Measurements from ENCODE around the gene TULP4.
"Not testable (repeated sequence)": the region's sequence is repeated elsewhere in the genome, so short reads cannot be mapped to it uniquely, and the experiment has no call there.

The TULP4 gene

DNA sequence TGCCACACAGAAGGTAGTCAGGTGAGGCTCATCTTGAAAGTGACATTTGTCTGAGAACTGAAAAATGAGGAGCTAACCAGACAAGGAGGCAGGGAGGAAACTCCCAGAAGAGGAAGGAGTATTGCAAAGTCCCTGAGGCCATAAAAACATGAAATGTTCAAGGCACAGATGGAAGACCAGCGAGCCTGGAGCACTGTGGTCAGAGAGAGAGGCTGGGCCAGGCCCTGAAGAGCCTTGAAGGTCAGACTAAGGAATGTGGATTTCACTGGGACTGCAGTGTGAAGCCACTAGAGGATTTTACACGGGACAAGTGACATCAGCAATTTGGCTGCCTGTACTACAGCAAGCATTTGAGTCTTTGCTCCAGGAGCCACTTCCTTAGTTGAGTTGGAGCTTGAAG lies 226.5 kb downstream of the TULP4 start:
- no peak for DNase-seq

DNA sequence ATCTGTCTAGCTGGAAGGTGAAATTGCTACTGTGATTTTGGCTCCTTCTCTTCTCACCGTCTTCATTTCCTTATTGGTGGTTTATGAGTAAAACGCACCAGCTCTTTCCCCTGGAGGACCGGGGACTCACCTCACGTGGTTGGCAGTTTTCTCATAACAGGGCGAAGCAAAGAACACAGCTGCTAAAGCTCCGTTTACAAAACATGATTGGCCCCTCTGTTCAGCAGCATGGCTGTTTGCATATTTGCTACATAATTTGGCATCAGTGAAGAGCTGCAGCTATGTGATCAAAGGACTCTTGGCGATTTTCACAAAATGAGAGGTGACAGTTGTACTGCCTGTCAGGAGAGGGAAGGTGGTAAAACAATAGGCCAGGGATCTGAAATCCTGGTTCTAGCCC lies 227.1 kb downstream of the TULP4 start:
- DNase-seq: no peak

DNA sequence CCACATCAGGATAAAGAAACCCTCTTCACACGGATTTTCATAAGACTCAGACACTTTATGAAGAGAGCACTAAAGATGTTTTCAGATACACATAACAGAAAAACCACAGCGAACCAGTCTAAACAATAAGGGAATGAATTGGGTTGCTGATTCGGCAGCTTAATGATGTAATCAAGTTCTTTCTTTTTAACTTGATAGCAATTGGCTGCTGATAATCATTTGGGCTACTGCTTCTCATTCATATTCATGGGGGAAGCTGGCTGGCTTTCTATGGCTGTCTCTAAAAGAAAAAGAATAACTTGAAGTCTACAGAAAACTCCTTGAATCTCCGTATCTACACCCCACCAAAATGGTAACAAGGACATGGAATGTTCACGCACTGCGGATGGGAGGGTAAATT lies 227.6 kb downstream of the TULP4 start:
- DNase-seq: no peak

DNA sequence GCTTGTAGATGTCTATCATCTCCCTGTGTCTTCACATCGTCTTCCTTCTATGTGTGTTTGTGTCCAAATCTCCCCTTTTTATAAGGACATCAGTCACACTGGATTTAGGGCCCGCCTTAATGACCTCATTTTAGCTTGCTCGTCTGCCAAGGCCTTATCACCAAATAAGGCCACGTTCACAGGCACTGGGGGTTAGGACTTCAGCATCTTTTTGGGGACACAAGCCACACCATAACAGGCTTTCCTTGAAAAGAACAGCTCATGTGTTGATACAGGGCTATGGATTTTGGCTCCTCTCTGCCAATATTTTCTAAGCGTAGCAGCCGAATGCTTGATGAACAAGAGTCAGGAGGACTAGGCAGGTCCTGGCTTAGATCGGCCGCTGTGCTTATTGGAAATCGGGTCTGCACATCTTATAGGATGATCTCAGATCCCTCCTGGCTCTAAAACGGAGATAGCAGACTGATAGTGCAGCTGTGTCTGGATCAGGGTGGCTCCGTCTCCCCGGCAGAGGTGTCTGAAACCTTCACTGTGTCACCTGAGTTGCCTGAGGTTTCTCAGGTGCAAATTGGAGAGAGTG lies 231.4 kb downstream of the TULP4 start:
- no peak for DNase-seq

DNA sequence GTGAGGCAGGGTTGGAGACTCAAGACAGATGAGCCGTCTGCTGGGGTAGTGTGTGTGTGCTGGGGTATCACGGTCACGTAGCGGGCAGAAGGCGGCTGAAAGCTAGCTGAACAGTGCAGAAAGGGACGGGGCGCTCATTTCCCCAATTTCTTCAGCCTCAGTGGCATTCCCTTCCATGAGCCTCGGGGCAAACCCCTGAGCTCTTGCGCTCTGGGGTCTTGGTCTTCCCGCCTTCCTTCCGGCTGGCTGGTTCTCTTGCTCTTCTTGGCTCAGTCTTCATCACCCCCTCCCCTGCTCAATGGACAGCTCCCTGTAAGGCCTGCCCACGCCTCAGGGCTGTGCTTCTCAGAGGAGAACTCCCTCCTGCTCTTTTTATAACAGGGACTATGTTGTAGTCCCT lies 232.2 kb downstream of the TULP4 start:
- no peak for DNase-seq

DNA sequence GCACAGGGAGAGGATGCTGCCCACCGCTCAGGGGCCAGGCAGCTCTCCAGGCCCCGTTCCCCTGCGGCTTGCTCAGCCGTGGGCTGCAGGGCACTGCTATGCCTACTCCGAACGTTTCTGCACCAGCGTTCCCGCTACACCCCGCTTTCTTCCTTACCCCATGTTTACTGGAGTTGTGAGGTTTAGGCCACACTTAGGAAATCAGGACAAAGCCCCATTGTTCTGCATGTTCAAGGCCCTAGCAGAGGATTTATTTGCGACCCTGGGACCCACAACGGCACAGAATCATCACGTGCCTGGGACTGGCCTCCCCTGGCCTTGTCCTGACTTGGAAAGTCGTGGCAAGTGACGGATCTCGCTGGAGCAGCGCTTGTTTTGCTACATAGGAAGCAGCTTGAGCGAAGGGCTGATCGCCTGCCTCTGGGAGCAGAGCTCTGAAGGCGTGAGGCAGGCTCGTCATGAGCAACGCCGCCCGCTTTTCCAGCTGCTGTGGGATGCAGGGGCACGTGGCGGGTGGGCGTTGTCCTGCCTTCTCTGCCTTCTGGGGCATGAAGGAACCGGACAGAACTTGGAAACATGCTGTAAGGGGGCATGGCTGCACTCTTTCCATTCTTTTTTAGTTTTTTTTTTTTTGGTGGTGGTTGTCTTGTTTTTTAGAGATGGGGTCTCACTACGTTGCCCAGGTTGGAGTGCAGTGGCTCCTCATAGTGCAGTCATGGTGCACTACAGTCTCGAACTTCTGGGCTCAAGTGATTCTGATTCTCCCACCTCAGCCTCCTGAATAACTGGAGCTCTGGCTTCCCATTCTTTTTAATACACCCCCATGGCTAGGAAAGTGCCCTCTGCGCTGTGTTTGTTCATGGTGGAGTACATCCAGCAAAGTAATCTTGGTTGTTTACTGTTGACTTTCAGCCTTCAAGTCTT lies 233.0 kb downstream of the TULP4 start:
- DNase-seq: no peak

DNA sequence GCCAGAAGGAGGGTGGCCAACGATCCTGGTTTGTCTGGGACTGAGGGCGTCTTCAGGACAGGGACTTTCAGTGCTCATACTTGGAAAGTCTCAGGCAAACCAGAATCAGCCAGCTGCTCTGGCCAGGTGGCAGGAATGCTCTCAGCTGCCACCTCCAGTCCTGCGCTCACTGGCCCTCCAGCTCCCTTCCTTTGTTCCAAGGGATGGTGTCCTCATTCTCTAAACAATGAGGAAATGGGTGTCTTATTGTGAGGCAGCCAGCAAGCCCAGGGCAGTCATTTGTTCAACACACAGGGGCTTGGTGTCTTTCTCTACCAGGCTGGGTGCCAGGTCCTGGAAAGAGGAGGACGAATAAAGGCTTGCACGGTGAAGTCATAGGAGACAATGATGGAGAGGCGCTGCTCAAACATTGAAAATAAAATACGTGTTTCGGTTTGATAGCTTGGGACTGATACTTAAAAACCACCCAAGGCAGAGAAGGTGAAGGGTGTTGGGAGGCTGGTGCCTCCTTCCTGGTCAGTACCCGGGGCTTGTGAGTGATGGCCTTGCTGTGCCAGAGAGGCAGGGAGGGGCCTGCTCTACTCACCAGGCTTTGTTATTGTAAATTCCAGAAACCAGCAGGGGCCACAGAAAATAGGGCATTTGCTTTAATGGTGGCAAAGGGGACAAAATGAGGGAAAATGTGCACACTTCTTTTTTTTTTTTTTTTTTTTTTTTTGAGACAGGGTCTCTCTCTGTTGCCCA lies 236.3 kb downstream of the TULP4 start:
- DNase-seq: no peak

DNA sequence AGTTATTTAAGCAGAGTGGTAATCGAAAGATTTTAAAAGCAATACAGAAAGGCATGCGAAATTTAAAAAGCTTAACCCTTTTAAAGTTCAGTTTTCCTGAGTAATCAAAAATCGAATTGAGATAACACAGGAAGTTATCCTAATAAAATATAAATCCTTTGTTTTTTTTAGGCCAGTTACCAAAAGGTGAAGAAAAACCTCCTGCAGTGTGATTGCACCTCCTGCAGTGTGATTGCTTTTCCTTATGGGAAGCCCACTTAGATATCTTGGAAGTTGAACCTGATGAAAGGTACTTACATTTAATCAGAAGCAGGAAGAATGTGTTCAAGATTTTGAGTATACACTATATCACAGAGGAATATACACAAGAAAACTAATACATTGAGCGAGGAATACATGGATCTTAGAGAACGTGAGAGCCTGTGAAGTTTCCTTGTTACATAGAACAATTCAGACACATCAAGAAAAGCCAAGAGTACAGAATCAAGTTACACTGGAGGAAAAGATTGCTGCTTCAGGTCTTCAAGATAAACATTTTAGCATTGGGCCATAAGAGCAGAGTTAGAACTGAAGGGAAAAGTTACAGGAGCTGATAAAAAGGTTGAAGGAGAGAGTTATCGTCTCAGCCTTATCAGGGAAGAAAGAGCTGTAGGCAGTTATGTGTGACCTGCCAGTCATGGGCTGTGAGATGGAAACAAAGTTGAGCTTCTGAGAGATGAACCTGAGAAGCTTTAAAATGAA lies 240.0 kb downstream of the TULP4 start:
- DNase-seq: no peak

DNA sequence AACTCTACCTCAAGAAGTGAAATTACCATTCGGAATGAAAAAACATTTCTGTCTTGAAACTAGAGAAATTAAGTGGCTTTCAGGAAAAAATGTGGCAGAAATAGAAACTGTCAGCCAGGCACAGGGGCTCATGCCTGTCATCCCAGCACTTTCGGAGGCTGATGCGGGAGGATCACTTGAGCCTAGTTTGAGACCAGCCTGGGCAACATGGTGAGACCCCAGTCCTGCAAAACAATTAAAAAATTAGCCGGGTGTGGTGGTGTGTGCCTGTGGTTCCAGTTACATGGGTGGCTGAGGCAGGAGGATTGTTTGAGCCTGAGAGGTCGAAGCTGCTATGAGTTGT lies 240.5 kb downstream of the TULP4 start:
- no peak for DNase-seq

DNA sequence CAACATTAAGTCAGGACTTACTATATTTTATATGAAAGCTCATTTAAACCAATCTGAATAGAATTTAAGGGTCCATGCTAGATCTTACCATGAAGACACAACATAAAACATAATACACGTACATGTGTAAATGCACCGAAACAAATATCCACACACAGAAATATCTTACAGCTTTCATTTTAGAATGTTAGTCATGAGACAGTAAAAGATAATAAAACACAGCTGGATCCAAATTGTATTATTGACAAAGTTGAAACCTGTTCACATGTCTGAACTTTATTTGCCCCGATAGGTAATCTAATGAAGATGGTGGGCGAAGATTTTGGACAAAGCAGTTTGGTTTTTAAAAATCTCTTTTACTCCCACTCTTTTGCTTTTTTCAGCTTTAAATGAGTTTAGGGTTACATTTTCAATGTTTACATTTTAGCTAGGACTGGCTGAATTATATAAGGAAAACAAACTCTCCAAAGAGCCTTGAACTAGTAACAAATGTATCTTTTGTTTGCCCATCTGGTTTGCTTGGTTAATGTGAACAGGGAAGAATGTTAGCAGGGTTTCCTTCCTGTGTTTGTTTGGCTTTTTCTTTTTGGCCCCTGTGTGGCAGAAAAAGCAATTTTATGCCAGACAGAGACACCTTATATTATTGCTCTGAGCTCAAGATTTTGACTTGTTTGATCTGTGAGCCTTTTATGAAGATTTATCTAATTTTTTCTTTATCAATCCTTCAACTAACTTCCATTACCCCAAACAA lies 242.5 kb downstream of the TULP4 start:
- no peak for DNase-seq

DNA sequence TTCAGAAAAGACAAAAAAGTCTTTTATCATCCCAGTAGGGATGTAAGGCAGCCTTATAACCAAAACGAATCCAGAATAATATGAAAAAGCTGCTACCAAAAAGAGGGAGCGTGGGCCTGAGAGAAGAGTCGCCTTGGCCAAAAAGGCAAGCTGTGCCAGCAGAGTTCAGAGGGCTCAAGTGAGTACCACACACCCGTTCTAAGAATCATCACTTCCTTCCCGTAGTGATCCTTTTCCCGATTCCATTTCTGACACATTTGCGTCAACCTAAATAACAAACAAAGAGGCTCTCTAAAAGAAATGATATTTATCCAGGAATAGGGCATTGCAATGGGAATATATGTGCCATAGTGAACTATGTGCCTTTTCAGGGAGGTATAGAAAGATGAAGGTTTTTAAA lies 243.8 kb downstream of the TULP4 start:
- no peak for DNase-seq

DNA sequence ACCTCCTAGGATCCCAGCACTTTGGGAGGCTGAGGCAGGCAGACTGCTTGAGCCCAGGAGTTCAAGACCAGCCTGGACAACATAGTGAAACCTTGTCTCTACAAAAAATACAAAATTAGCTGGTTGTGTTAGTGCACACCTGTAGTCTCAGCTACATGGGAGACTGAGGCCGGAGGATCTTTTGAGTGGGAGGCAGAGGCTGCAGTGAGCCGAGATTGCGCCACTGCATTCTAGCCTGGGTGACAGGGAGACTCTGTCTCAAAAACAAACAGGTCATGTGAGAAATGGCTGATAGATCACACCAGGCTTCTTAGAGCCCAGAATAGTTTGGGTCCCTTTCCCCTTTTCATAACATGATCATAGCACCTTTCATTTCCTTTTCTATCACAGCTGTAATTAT lies 244.8 kb downstream of the TULP4 start:
- DNase-seq: not testable (repeated sequence)

DNA sequence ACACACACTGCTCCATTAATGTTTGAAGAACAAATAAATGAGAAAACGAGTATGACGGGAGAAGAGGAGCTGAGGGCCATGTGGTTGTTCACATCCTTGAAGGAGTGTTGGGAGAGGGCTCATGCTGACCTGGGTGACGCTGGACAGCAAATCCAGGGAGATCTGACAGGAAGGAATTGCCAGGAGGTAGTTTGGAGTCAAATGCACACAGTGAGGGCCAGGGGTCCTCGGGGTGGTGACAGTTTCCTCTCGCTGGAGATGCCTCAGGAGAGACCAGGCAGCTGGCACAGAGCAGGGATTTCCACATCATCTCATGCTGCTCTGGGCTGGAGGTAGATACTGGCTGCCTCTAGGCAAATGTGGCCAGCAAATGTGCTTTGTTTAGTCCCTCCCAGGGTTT lies 245.7 kb downstream of the TULP4 start:
- no peak for DNase-seq

DNA sequence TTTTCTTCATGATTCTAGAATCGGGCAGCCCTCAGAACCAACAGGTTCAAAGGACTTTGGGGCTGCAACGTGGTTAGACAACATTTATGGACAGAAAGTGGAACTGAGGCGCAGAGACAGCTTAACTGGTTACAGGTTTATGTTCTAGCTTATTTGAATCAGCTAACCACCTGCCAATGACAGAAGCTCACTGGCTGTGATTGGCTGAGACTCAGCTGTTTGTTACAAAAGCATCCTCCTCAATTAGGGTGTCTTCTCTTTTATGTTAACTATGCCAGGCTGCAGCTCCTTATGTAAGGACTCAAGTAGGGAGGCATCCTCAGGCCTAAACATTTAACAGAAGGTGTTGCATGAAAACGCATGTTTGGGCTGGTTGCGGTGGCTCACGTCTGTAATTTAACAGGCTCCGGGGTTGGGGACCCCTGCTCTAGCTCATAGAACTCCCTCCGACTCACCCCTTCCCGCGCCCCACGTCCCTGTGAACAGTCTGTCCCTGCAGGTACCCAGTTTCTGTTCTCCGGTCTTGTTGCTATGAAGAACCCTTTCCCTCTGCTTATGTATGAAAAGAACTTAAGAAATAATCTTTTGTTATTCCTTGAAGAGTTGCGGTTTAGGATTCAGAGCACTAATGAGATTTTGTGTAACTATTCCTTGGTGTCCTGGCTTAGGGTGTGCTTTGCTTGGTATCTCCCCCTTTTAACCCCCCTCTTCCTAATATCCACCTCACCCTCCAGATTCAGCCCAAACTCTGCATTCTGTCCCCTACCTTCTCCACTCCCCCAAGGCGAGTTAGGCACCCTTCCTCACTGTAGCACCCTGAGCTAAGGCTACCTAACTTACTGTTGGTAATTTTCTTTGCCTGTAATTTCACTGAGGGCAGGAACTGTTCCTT lies 246.4 kb downstream of the TULP4 start:
- no peak for DNase-seq

DNA sequence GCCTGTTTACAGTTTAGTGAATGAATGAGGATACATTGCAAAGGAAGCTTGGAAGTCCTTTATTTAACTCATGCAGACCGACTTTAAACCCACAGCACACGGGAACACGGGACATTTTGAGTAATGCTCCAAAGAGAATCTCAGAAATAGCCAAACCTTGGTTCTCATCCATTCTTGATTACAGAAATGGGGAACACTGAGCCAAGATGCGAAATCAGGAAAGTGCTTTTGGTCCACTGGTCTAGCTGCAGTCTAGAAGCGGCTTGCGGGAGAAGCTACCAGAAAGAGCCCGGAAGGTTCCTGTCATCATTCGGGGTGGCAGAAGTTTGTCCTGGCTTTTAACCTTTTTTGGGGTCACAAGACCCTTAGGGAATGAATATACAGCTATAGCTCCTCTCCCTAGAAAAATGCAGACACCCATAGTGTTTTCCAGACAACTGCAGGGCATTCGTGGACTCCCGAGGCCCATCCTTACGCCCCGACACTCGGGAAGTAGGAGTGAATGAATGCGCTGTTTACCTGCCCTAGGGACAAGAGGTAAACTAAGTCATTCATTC lies 247.2 kb downstream of the TULP4 start:
- no peak for DNase-seq

DNA sequence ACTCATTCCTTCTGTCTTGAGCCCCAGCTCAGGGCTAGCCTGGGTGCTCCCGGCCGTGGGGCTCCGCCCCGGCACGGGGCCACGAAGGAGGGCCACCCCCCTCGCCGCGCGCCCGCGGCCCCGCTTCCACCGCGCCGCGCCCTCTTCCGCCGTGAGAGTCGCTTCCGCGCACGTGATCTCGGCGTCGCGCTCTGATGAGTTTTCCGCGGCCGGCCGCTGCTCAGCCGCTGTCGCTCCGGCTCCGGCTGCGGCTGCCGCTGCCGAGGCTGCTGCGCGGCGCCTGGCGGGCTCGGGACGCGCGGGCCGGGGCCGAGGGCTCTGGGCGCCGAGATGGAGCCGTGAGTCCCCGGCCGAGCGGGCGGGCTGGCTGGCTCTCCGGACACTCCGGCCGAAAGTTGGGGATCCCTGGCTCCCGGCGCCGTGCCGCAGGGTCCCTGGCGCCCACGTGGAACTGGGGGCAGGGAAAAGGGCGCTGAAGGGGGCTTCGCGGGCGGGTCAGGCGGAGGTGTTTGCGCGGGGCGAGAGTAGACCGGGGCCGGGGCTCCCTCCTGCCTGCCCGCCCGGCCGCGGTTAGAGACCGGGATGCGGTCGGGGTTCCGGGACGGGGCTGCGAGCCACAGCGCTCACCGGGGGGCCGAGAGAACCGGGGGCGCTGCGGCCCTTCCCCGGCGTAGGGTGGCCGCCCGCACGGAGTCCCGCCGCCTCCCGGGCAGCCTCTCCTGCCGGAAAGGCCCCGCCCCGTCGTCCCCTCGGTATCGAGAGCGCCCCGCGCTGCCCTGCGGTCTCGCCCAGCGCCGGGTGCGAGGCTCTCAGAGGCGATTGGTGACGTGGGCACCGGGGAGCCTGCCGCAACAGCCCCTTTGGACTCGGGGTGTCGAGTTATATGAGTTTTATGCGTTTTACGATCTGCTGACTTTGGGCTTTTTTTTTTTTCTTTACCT lies 247.9 kb downstream of the TULP4 start, which contains the start of gene TMEM181:
TSS of gene TMEM181 (plus strand) at position 197 of the 941 bp plus-strand sequence. CDS start at position 331, 134 bp downstream.
- peak; percentile 80 to 85 for DNase-seq

DNA sequence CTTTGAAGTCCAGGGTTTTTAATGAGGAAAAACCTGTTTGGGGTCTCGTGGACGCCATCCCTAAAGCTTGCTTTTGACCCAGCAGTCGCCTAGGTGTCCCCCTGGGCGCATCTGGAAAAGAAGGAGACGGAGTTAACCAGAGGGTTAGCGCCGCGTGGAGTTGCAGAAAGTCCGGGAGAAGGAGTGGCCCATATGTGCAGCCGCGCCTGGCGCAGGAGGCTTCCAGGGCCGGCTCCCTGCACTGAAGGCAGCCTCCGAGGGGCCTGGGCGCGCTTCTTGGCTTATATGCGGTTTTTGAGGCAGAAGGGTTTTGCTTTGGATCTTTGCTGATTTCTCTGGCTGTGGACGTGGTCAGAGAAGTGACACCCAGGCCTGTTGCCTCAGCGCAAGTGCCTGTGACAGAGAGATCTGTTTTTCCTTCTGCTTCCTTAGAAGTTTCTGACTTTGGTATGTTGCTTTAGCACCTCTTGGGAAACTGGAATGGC lies 248.6 kb downstream of the TULP4 start:
- DNase-seq: no peak

Data from activated CD4-positive, alpha-beta T cell treated with anti-CD3 and anti-CD28 coated beads for 4 hours (primary cell).